ENCODE data around the gene ZCWPW2.

ZCWPW2 gene

DNA sequence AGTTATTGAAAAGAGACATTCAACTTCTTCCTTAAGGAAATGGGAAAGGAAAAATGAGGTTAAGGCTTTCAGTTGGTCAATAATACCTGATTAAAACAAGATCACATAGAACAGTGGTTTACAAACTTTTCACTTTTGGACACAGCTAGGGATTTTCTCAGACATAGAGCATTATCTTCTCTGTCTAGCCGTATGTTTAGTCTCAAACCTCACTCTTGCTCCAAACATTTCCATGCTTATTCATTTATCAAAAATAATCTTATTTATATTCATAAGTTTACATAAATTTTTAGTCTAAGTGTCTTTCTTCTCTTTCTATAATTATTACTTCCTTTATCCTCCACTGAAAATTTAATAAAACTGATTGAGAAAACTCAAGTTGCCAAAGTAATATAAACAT is 114.3 kb downstream of the ZCWPW2 start:
- TF ChIP-seq CTCF (IDR thresholded peaks at IDR 0.05; ENCODE audit: insufficient read depth, low read depth, low read length, missing control alignments) = no peak
- no peak overlapping the region for H3K4me3 ChIP-seq (ENCODE audit: low read length)
- DNase-seq (ENCODE audit: low read depth) = no peak

GRCh38 chr3:28467414-28467813 is 118.9 kb downstream of the ZCWPW2 start:
- no peak overlapping the region for H3K4me3 ChIP-seq (ENCODE audit: low read length)
- peak; percentile 3 for DNase-seq (ENCODE audit: low read depth)
- TF ChIP-seq CTCF (IDR thresholded peaks at IDR 0.05; ENCODE audit: insufficient read depth, low read depth, low read length, missing control alignments) = no peak

DNA sequence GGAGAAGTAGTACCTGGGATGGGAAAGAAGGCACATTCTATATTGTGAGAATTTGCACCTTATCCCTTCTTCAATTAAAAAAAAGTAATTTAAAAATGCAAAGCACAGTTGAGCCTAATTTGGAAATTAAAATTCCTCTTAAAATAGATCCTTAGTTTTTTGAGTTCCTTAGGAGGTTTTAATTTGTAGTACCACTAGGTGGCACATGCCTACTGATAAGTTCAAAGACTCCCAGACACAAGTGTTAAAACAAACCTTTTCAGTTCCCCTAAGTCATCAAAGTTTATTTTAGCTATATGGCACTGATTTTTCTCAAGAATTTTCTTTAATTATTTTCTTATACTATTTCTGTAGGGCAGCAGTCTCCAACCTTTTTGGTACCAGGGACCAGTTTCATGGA is 127.7 kb downstream of the ZCWPW2 start:
- peak; percentile 64 for DNase-seq (ENCODE audit: low read depth)

GRCh38 chr3:28476764-28477163 is 128.2 kb downstream of the ZCWPW2 start:
- no peak for TF ChIP-seq CTCF (IDR thresholded peaks at IDR 0.05; ENCODE audit: insufficient read depth, low read depth, low read length, missing control alignments)
- H3K4me3 ChIP-seq (ENCODE audit: low read length) = no peak overlapping the region
- DNase-seq (ENCODE audit: low read depth) = no peak

More for the DNA sequence above, 127.7 kb downstream of the ZCWPW2 start:
- TF ChIP-seq CTCF (IDR thresholded peaks at IDR 0.05; ENCODE audit: insufficient read depth, low read depth, low read length, missing control alignments) = peak; percentile 65
- H3K4me3 ChIP-seq (ENCODE audit: low read length) = no peak overlapping the region

DNA sequence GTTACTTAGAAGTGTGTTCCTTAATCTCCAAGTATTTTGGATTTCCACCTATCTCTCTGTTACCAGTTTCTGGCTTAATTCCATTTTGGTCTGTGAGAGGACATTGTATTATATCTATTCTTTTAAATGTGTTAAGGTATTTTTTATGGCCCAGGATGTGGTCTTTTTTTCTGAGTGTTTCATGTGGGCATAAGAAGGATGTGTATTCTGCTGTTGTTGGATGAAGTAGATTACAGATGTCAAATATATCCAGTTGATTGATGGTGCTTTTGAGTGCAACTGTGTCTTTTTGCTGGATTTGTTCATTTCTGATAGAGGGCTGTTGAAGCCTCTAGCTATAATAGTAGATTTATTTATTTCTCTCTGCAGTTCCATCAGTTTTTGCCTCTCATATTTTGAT is 136.6 kb downstream of the ZCWPW2 start:
- H3K4me3 ChIP-seq (ENCODE audit: low read length) = no peak overlapping the region
- DNase-seq (ENCODE audit: low read depth) = no peak
- TF ChIP-seq CTCF (IDR thresholded peaks at IDR 0.05; ENCODE audit: insufficient read depth, low read depth, low read length, missing control alignments) = no peak

- TF ChIP-seq CTCF (IDR thresholded peaks at IDR 0.05; ENCODE audit: insufficient read depth, low read depth, low read length, missing control alignments) = no peak
- DNase-seq (ENCODE audit: low read depth) = no peak
Measured at GRCh38 chr3:28495301-28495700, 146.8 kb downstream of the ZCWPW2 start.

GRCh38 chr3:28502397-28502937 is 153.9 kb downstream of the ZCWPW2 start:
- no peak overlapping the region for H3K4me3 ChIP-seq (ENCODE audit: low read length)
- no peak for TF ChIP-seq CTCF (IDR thresholded peaks at IDR 0.05; ENCODE audit: insufficient read depth, low read depth, low read length, missing control alignments)
- DNase-seq (ENCODE audit: low read depth) = no peak

More at GRCh38 chr3:28495301-28495700, 146.8 kb downstream of the ZCWPW2 start:
- H3K4me3 ChIP-seq (ENCODE audit: low read length) = no peak overlapping the region

Data from epithelial cell of esophagus (primary cell).